Lower lobe of right lung (tissue), 2 donors: ENCODE results near the gene ERP44. TPM values are rescaled to one million over a fixed set of nuclear protein-coding genes. Genes with fewer than 3 reads are reported as not detected.

Source experiments
- ATAC-seq, 2 donors: fragments of 200-7000 bp; cut with Tn5 transposase; one replicate each; pipeline ENCODE4 v1.9.1; 2020 to 2022; ENCODE audit warnings: mild to moderate bottlenecking in 2 of 2, moderate library complexity in 2 of 2
- DNase-seq: peaks from one replicate; pipeline ENCODE4 v3.0.0-alpha.2; 2020
- H3K27ac ChIP-seq: fragments of 200-600 bp; one replicate; pipeline ENCODE4 v1.8.0; 2022
- H3K27me3 ChIP-seq: fragments of 200-600 bp; one replicate; pipeline ENCODE4 v1.8.0; 2022; ENCODE audit warnings: low read depth
- H3K36me3 ChIP-seq: fragments of 200-600 bp; one replicate; pipeline ENCODE4 v1.8.0; 2022; ENCODE audit warnings: mild to moderate bottlenecking
- H3K4me1 ChIP-seq: fragments of 200-600 bp; one replicate; pipeline ENCODE4 v1.8.0; 2022
- H3K4me3 ChIP-seq: fragments of 200-600 bp; one replicate; pipeline ENCODE4 v1.8.0; 2022; ENCODE audit warnings: mild to moderate bottlenecking
- H3K9me3 ChIP-seq: fragments of 200-600 bp; one replicate; pipeline ENCODE4 v1.8.0; 2022
- intact Hi-C: fragments of 100-400 bp; cut with DNase I; formaldehyde crosslinking; loops from one replicate; pipeline ENCODE4 v1.11.0; 2022
- total RNA-seq: library from RNA; stranded (reverse); fragmentation: NEBNext Ultra II Directional; extraction: Animal tissue kit (Norgen Biotek cat#: 25700); gene quantifications from one replicate; pipeline ENCODE4 v1.2.1, GENCODE V29; 2021
- TF ChIP-seq, protein P1 (sequence below): fragments of 200-600 bp; IDR thresholded peaks from one replicate; pipeline ENCODE4 v1.8.0; 2022; ENCODE audit warnings: antibody characterized with exemption, mild to moderate bottlenecking
- donor health status: DM: no; HTN: yes; CAD: no; lungs with severe emphysema.

ERP44 gene
- total RNA-seq, 1 donor from 2014 or later: 27.9 TPM

DNA sequence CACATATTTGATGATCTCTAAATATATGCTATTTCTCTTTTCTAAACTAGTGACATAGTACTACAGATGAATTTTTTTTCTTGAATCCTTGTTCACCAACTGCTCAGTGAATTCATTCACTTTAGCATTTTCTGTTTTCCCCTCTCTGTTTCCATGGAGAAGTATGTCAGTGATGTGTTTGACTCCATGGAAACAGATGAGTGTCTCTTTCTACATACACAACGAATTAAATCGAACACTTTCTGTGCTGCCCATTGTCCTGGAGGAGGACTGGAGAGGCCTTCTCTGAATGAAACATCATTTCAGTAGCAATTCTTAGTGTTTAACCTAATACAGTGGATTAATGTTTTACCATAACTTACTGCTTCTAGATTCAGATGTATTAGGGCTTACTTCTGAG lies 9.8 kb upstream of the ERP44 start:
- no peaks in the 10 kb centered on the region for H3K4me1 ChIP-seq
- H3K4me3 ChIP-seq: no peak overlapping the region
- H3K9me3 ChIP-seq: no peaks in the 10 kb centered on the region
- no peak overlapping the region for H3K27ac ChIP-seq
- H3K36me3 ChIP-seq: peaks cover 51% of the 10 kb centered on the region
- ATAC-seq (no peak), DNase-seq (no peak)
- H3K27me3 ChIP-seq: no peaks in the 10 kb centered on the region
- intact Hi-C loops: no loop called here
- TF ChIP-seq, protein P1, sequence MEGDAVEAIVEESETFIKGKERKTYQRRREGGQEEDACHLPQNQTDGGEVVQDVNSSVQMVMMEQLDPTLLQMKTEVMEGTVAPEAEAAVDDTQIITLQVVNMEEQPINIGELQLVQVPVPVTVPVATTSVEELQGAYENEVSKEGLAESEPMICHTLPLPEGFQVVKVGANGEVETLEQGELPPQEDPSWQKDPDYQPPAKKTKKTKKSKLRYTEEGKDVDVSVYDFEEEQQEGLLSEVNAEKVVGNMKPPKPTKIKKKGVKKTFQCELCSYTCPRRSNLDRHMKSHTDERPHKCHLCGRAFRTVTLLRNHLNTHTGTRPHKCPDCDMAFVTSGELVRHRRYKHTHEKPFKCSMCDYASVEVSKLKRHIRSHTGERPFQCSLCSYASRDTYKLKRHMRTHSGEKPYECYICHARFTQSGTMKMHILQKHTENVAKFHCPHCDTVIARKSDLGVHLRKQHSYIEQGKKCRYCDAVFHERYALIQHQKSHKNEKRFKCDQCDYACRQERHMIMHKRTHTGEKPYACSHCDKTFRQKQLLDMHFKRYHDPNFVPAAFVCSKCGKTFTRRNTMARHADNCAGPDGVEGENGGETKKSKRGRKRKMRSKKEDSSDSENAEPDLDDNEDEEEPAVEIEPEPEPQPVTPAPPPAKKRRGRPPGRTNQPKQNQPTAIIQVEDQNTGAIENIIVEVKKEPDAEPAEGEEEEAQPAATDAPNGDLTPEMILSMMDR: no peak

DNA sequence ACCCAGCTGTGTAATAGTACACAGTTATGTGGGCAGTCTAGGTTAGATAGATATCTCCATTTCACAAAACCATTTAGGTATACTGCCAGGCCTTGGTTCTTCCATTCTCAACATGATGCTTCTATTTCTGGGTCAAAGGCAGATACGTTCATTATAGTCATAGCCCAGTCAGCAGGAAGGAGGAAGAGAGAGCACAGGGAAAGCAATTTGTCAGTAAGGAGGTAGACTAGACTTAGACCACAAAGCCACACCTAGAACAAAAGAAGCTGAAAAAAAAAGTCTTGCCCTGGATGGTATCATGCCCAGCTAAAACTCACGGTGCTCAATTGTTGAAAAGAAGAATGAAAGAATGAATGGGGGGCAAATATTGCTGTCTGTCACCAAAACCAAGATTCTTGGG lies 7.8 kb upstream of the ERP44 start:
- TF ChIP-seq, protein P1: no peak
- Histone ChIP-seq H3K4me1 (no peaks in the 10 kb centered on the region), H3K27me3 (no peaks in the 10 kb centered on the region), H3K36me3 (peaks cover 52% of the 10 kb centered on the region), H3K4me3 (no peak overlapping the region), H3K27ac (no peak overlapping the region), H3K9me3 (no peaks in the 10 kb centered on the region)
- intact Hi-C loops: no loop called here
- DNase-seq (no peak), ATAC-seq (no peak)

DNA sequence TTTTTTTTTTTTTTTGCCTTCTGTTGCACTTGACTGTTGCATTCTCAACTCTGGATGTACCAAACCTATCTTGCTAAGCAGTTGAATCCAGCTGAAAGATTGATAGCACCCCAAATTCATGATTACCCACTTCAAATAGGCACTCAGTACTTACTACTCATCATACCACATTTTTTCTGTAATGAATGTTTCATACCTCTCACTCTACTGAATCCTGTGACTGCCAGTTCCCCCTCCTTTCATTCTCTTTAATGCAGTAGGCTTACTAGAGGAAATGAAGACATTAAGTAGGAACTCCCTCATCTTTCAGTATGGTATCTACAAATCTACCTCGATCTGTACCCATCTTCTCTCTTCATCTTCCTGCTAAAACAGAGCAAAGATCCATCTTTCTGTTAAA lies 7.1 kb upstream of the ERP44 start:
- TF ChIP-seq, protein P1: no peak

DNA sequence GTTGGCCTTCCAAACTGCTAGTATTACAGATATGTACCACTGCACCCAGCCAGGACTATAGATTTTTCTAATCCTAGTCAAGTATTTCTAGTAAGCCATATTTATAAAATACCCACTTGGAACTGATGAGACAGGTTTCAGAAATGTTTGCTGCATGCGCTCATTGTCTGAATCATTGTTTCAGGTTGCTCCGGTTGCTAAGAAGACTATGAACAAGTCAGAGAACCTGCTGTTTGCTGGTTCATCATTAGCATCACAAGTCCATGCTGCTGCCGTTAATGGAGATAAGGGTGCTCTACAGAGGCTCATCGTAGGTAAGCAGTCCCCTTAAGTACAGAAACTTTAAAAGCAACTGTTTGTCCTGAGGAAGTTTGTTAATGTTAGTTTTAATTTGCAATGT lies 5.5 kb upstream of the ERP44 start:
- no peak overlapping the region for H3K4me3 ChIP-seq
- H3K9me3 ChIP-seq: no peaks in the 10 kb centered on the region
- H3K27me3 ChIP-seq: no peaks in the 10 kb centered on the region
- intact Hi-C loops: no loop called here
- TF ChIP-seq, protein P1: no peak
- no peak overlapping the region for H3K27ac ChIP-seq
- H3K4me1 ChIP-seq: peaks cover 8% of the 10 kb centered on the region
- no peak for ATAC-seq
- peaks cover 48% of the 10 kb centered on the region for H3K36me3 ChIP-seq
- DNase-seq: no peak

More for the DNA sequence above, 7.1 kb upstream of the ERP44 start:
- peaks cover 56% of the 10 kb centered on the region for H3K36me3 ChIP-seq
- H3K4me3 ChIP-seq: no peak overlapping the region
- ATAC-seq (no peak), DNase-seq (no peak)
- no peaks in the 10 kb centered on the region for H3K9me3 ChIP-seq
- H3K4me1 ChIP-seq: no peaks in the 10 kb centered on the region
- H3K27ac ChIP-seq: no peak overlapping the region
- intact Hi-C loops: no loop called here
- no peaks in the 10 kb centered on the region for H3K27me3 ChIP-seq

DNA sequence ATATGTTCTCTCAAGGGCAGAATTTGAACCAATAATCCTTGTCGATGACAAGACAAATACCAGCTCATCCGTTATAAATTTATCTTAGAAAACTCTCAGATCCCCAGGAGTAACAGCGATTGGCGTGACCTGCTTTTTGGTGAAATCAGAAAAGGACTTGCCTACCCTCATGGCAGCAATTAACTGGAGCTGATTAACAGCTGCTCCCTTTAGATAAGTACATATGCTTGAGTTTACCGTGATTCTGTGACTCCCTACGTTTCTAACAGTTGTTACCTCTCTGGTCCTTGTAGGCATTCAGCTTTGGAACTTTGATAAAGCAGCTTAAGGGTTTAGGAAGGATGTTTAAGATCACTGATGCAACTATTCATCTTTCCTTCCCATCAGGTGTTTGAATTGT lies 2.8 kb upstream of the ERP44 start:
- H3K9me3 ChIP-seq: no peaks in the 10 kb centered on the region
- H3K4me1 ChIP-seq: peaks cover 24% of the 10 kb centered on the region
- TF ChIP-seq, protein P1: no peak
- DNase-seq (no peak), ATAC-seq (no peak)
- intact Hi-C loops: no loop called here
- no peaks in the 10 kb centered on the region for H3K27me3 ChIP-seq
- no peak overlapping the region for H3K4me3 ChIP-seq
- peaks cover 35% of the 10 kb centered on the region for H3K36me3 ChIP-seq
- H3K27ac ChIP-seq: no peak overlapping the region

DNA sequence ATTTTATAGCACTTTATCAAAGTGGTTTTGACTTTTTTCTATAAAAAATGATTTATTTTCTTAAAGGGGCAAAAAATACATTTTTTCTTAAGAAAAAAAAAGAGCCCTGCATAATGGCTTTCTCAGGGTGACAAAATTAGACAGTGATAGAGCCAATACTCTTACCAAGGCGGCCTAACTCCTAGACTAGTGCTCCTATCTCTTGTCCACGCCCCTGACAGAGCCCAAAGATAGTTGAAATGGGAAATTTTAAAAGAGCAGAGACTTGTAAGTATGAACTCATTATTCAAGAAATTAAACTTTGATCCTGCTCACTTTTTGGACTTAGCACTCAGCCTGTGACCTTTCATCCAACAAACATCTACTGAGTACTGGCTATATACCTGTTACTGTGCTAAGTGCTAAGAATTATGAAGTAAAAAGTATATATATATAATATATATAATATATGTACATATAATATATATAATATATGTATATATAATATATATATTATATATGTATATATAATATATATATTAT lies 1.4 kb upstream of the ERP44 start:
- Histone ChIP-seq H3K4me1 (peaks cover 33% of the 10 kb centered on the region), H3K27ac (peak overlapping the region; percentile 96), H3K4me3 (peak overlapping the region; percentile 95), H3K36me3 (peaks cover 21% of the 10 kb centered on the region), H3K27me3 (no peaks in the 10 kb centered on the region), H3K9me3 (no peaks in the 10 kb centered on the region)
- intact Hi-C loops: no loop called here
- DNase-seq: no peak
- ATAC-seq: no peak
- TF ChIP-seq, protein P1: no peak
